ENCODE measurements around the gene GMPR.
"Not testable (repeated sequence)": the region's sequence is repeated elsewhere in the genome, so short reads cannot be mapped to it uniquely, and the experiment has no call there.

Gene GMPR

DNA sequence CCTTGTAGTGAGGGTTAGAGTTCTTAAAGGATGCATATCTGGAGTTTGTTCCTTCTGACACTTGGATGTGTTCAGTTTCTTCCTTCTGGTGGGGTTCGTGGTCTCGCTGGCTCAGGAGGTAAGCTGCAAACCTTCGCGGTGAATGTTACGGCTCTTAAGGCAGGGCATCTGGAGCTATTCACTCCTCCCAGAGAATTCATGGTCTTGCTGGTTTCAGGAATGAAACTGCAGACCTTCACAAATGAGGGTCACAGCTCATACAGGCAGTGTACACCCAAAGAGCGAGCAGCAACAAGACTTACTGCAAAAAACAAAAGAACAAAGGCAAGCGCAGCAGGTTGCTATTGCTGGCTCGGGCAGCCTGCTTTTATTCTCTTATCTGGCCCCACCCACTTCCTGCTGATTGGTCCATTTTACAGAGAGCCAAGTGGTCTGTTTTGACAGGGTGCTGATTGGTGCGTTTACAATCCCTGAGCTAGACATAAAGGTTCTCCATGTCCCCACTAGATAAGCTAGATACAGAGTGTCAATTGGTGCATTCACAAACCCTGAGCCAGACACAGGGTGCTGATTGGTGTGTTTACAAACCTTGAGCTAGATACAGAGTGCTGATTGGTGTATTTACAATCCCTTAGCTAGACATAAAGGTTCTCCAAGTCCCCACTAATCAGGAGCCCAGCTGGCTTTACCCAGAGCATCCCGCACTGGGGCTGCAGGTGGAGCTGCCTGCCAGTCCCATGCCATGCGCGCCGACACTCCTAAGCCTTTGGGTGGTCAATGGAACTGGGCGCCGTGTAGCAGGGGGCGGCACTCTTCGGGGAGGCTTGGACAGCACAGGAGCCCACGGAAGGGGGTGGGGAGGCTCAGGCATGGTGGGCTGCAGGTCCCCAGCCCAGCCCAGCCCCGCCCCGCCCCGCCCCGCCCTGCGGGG, 12.0 kb upstream of the GMPR start:
- not testable (repeated sequence) for DNase-seq

DNA sequence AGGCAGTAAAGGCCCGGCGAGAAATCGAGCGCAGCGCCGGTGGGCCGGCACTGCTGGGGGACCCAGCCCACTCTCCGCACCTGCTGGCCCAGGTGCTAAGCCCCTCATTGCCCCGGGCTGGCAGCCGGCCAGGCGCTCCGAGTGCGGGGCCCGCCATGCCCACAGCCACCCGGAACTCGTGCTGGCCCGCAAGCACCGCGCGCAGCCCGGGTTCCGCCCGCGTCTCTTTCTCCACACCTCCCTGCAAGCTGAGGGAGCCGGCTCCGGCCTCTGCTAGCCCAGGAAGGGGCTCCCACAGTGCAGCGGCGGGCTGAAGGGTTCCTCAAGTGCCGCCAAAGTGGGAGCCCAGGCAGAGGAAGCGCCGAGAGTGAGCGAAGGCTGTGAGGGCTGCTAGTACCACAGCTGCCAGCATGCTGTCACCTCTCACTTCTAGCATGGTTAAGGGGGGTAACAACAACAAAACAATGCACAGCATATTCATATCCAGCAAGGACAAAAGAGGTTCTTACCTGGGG, 11.3 kb upstream of the GMPR start:
- DNase-seq = no peak

DNA sequence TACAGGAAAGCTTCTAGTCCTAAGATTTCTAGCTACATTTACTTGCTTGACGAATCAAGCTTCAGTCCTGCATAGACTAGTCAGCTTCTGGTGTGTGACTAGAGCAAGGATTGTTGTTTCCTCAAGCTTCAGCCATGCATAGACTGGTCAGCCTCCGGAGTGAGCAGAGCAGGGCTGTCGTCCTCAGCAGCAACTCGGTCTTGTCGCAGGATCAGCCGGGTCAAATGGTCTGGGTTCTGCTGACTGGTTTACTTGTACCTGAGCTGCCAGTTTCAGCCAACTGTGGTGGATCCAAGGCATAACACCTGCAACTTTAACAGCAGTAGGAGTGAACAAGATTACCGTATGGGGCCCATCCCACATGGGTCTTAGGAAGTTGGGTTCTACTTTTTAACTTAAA, 10.8 kb upstream of the GMPR start:
- no peak for DNase-seq

DNA sequence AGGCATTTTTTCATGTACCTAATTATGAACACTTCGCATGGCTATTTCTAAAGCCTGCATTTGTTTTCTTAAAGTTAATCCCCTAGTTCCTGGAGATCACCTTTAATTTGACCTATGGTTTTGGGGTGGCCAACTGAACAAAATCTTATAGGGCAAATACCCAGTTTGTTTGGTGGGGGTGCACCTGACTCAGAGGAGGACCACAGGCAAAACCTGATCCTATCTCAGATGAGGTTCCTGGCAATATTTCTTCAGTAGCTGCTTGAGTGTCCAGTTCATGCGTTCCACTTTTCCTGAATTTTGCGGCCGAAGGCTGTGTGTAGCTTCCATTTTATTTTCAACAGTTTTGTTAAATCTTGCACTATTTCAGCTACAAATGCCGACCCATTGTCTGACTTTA, 10.3 kb upstream of the GMPR start:
- DNase-seq = no peak

DNA sequence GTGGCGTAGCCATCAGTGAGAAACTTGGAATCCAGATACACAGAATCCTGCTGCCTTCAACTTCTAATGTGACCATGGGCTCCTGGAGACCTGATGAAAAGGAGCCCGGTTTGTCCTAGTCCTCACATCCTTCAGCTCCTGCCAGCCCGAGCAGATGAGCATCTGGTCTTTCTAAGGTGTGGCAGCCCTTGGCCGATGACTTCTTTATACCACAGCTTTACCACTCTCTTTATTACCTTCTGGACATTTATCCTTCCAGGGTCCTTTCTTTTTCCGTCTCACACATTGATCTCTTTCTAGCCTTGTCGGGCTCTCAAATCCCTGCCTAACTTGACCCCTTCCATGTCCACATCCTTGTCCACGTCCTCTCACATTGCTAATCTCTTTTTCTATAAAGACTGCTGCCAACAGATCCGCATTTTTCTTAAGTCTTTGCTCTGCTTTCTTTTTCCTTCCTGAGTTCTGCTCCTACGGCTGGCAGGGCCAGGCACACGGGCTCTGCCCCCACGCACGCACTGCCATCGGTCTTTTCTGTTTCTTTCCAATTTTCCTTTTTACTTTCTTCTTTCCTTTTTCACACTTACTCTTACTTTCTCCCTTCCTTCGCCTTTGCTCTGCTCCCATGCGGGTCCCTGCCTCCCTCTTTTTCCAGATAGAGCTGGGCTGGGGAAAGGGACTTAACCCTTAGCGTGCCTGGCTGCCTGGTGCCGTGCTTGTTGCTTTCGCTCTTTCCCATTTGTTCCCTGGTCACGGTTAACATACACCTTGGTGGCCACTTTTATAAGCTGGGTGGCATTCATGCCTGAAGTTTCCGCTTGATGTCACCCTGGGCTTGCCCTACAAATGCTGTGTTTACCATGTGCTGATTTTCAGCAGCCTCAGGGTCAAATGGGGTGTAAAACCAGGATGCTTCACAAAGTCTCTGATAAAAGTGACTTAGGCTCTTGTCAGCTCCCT, 9.4 kb upstream of the GMPR start:
- no peak for DNase-seq

DNA sequence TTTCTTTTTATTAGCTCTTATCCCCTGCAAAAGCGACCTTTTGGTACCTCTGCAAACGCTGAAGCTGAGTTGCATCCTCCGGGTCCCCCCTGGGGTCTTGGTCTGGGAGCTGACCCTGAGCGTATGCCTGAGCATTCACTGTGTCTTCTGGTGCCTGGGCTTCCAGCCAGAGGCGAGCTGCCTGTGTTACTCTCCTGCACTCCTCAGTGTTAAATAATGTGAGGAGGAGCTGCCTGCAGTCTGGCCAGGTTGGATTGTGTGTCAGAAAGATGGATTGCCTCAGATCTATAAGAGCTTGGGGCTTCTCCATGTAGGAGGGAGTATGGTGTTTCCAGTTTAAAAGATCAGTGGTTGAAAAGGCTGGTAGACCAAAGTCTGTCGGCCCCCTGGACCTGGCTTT, 8.7 kb upstream of the GMPR start:
- DNase-seq = no peak

DNA sequence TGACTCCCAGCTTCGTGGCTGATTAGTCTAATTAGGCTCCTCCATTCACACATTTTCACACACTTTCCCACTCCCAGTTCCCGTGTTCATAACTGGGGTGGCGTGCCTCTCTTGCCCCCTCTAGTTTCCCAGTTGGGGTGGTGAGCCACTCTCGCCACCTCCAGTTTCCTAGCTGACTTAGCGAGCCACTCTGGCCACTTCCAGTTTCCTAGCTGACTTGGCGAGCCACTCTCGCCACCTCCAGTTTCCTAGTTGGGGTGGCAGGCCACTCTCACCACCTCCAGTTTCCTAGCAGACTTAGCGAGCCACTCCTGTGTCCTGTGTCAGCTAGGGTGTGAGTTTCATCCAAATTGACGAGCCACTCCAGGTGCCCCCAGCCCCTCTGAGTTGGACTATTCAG, 7.4 kb upstream of the GMPR start:
- no peak for DNase-seq

DNA sequence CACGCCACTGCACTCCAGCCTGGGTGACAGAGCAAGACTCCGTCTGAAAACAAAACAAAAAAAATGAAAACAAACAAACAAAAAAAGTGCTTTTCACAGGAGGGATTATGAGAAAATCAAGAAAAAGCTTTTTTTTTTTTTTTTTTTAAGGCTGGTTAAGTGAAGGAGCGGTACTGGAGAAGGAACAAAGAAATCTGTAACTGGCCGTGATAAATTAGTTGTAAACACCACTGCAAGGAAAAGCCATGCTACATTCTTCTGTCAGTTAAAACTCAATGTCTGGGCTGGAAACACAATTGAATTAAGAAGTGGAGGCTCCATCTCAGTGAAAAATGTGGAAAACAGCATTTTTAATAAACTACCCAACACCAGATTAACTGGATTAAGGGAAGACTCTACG, 6.3 kb upstream of the GMPR start:
- DNase-seq = no peak

DNA sequence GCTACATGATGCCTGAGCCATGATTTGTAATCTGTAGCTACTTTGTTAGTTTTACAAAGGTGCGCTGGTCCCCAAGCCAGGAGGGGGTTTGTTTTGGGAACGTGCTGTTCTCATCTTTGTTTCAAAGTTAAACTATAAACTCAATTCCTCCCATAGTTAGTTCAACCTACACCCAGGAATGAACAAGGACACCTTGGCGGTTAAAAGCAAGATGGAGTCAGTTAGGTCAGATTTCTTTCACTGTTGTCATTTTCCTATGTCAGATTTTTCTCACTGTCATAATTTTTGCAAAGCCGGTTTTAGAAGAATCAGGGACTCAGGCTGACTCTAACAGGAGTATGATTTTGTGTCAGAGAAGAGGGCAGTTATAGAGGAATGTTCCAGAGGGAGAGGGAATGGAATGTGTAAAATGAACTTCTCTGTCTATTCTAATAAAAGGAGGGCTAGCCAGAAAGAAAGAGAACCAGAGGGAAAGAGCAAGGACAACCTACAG, 2.3 kb upstream of the GMPR start:
- no peak for DNase-seq

DNA sequence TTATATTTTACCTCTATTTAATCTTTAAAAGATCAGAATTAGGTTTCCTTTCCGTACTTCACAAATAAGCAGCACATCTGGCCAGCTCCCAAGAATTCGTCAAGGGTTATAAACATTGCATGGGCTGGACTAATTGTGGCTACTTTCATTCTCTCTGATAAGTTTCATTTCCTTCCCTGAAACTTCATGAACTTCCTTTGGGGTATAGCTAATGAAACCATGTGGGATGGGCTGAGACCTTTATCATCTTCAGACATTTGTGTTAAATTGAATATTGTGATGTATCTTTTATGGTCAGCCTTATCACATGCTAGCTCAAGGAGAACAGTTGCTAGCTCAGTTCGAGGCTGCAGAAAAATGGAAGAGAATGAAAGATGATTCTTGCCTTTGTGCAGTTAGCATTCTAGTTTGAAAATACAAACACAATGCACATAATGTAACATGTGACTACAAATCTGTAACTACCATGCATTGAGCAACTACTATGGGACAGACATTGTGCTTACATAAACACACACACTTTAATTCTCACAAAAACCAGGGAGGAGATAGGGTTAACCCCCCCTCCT, 1.7 kb upstream of the GMPR start:
- DNase-seq = no peak

DNA sequence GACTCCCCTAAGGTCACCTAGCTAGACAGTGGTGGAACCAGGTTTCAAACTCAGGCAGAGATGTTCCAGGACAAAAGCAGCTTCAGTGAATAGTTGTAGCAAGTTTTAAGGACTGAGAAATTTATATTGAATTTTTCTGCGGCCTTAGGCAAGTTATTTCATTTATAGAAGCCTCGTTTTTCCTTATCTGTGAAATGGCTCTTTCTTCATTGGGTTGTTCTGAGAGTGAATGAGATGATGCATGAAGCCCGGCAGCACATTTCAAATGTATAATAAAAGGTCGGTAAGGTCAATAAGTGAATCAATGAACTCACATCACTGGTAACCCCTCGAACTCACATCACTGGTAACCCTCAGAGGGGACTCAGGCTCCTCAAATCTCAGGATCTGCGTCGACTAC, 1.1 kb upstream of the GMPR start:
- no peak for DNase-seq

DNA sequence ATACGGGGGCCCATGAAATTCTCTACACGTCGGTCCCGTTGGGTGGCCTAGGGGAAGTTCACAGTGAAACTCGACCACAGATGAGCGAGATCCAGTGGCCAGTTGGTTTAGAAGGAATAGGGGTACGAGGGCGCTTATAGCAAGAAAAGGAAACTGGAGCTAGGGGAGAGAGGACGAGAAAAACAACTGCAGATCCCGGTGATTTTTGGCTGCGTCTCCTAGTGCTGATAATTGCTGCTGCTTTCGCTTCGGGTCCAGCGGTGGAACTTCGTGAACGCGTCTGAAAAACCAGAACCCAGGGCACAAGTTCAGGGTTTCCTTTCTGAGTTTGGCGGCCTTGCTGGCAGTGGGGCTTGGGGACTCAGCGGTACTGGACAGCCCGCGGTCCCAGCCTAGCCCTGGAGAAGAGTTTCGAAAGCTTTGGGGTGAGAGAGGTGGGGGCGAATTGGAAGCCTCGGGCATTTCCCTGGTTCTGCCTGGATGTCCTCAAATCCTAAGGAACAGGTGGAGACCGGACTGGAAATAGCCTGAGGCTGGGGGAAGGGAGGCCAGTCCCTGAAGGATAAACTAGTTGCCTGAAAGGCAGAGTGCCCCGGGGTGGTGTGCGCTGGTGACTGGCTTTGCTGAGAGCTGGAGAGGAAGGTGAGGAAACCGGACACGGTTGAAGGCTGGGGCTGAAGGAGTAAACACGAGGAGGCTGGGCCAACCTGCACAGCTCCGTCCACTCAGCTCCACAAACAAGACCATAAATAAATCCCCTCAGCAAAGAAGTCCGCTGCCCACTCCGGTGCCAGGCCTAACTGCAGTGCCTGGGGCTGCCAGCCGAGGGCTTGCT, 793 bp downstream of the GMPR start:
- peak; percentile 62 for DNase-seq

DNA sequence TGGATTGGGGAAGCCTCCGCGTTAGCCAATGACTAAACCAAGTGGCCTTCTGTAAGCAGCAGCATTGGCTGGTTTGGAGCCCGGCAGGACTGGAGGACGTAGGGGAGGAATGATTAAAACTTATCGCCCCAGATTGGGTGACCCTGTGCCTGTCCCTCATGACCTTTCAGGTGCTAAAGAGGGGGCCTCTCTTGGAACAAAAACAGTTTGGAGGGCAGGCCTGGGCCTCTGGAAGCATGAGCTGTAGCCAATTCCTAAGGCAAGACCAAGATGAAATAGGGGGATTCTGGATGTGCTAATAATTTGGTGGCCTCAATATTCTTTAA, 1.4 kb downstream of the GMPR start:
- DNase-seq = peak; percentile 63

DNA sequence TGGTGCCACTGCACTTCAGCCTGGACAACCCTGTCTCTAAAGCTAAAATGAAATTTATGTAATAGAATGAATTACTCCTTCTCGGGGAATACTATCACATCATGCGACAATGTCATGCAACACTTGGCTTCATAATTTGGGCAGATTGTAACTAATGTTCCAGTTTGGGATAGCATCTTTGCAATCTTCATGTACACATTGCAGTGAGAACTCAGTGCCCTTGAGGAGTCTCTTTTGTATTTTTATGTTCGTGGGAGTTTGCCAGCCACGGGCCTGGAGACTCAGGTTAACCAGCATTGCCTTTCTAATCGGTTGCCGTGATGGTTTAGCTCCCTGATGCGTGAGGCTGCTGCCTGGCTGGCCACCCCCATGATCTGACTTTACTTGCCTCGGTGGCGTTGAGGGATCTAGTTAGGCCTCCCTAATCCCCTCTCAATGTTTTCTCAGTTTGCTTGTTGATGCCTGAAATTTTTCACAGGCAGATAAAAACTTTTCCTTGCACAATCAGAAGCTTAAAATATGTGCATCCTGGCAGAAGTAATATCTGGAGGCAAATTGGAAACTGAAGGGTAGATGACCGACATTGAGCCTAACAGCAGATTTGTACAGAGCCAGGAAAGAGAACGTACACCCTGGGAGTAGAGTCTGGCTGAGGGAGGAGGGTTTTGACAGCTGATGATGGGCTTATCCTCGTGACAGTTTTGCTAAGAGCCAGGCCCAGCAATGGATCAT, 2.4 kb downstream of the GMPR start:
- DNase-seq = no peak

DNA sequence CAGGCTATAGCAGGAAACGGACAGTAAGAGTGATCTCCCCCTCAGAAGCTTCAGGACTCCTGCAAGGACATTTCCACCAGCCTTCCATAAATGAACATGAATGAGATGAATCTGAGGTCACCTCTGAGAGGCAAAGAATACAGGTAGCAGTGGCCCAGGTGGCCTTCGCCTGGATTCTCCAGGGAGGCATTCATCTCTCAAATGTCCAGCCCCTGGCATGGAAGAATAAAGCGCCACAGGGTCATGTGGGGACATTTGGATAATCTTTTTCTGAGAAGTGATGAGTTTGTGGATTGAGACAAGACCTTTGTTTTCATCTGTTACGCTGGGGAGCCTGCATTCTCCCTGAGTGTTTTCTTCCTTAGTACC, 2.9 kb downstream of the GMPR start:
- DNase-seq = no peak

DNA sequence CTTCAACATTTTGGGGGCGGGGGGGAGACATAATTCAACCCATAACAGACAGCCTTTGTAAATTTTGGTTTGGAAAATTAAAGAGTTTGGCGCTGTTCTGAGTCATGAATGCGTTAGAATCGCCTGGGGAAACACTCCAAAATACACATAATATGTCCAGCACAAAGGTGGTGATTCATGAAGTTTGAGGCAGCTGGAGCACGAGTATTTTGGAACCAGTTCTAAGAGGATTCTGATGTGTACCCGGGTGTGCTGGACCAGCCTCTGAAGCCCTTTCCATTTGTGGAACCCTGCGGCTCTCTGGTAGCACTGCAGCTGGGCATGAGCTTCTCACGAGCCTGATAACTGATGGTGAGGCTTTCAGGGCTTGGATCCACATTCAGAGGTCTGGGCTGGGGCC, 4.7 kb downstream of the GMPR start:
- no peak for DNase-seq

DNA sequence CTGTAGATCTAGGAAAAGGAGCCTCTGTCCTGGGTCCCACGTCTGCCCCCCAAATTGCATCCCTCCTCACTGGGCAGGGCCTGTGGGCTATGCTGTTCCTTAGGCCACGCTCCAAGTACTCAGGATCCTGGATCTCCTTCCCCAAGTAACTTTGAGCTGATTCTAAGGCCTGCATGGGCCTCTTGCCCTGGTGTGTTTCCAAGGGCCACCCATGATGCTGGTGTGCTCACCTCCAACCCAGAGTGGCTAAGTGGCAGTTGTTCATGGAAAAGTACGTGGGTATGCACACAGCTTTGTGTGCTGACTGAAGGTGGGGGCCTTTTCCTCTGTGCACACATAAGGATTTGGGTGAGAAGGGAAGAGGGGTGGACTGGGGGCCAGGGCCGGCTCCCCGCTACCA, 5.3 kb downstream of the GMPR start:
- DNase-seq = no peak

DNA sequence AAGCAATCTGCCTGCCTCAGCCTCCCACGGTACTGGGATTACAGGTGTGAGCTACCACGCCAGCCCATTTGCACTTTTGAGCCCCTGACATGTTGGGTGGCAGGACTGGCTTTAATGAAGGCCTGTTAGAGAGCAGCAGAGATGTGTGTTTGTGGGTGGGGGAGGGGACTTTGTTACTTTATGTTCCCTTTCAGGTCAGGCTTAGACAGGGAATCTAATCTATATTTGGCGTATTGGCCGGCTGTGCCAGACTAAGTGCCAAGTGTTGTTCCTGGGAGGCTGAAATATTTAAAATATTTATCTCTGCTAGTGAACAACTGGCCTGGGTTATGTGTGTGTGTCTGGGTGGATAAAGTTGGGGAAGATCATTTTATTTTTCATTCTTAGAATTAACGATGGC, 6.1 kb downstream of the GMPR start:
- no peak for DNase-seq

DNA sequence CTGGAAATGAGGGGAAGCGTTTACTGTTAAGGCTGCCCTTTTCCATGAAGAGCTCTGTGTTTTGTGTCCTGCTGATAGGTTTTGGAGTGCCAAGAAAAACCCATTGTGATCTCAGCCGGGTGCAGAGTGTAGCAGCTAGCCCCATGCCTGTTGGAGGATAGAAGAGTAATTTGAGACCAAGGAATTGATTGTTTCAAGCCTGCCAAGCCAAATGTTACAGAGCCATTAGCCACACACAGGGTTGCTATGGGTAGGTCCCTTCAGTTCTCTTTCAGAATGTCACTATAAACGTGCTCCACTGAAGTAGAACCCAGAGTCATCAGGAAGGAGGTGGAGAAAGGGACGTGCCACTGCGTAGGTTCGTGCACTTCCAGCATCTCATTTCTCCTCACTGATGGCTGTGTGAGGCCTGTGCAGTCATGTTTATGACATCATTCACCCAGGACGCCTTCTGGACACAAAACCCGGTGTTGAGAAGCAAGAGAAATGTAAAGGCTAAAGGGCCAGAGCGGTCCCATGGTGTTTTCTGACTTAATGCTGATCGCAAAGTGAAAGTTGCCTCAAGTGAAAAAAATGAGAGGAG, 6.6 kb downstream of the GMPR start:
- no peak for DNase-seq

DNA sequence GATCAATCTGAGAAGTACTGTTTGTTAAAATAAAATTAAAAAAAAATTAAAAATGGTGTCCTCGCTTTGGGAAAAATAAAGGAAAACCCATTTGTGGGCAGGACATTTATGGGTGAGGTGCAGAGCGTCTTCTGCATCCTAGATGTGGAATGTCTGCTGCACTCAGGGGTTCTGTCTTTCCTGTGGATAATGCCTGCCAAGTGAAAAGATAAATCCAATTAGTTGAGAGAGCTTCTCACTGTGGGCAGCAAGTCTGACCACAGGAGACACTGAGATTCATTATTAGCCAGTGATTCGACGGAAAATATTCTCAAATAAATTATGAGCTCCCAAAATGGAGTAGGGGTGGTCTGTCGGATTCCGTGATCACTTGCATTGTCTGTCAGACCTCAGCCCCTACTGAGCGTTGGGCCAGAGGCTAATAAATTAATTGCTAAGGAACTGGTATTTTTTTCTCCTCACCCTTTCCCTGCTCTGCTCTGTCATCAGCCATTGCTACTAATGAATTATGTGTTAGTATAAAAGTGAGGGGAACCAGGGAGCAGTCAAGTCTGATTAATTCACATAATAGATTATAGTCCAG, 10.0 kb downstream of the GMPR start:
- no peak for DNase-seq

DNA sequence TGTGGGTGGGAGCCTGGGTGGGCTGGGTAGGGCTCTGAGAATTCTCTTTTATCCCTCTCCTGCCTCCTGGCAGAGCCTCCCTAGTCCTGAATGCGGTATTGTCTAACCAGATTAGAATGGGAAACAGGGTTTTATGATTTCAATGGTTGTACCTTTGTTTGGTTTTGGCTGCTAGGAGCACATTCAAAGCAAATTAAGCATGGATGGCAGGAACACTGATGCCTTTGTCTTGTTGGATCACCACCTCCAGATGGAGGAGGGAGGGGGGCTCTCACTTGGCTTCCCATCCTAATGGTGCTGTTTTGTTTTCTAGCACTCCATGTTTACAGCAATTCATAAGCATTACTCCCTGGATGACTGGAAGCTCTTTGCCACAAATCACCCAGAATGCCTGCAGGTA, 11.6 kb downstream of the GMPR start:
- no peak for DNase-seq
